Epithelial cell of esophagus (primary cell): ENCODE data around the gene SUSD4.

Experiments used
- DNase-seq: peaks from one replicate; pipeline ENCODE4 v3.0.0; 2010; ENCODE audit warnings: low read depth
- H3K4me3 ChIP-seq: 2 replicates; pipeline ENCODE4 v1.5.1; 2011; ENCODE audit warnings: mild to moderate bottlenecking, low read length, control low read depth
- TF ChIP-seq, protein P1 (sequence below): IDR thresholded peaks from 2 replicates; pipeline ENCODE4 v1.5.1; 2011; ENCODE audit warnings: low read depth, mild to moderate bottlenecking, low read length, control low read depth, inconsistent platforms; ENCODE audit not compliant: insufficient read depth; ENCODE audit errors: missing control alignments

SUSD4 gene

DNA sequence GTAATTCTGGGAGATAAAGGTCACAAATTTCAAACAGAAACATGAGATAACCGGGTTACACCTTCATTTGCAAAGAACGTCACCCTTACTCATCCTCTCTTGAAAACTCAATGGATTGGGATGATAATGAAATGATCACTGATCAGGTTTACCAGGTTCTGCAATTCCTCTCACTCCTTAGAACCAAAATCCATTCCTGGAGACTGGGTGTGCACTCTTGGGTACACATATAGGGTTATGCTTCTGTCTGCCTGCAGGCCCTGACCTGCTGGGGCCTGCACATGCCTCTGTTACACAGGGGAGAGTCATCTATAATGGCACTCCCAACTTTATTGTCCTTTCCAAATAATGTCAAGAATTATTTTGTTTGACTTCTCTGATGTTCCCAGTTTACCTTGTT, 8.3 kb downstream of the SUSD4 start:
- no peak overlapping the region for H3K4me3 ChIP-seq
- TF ChIP-seq, protein P1, sequence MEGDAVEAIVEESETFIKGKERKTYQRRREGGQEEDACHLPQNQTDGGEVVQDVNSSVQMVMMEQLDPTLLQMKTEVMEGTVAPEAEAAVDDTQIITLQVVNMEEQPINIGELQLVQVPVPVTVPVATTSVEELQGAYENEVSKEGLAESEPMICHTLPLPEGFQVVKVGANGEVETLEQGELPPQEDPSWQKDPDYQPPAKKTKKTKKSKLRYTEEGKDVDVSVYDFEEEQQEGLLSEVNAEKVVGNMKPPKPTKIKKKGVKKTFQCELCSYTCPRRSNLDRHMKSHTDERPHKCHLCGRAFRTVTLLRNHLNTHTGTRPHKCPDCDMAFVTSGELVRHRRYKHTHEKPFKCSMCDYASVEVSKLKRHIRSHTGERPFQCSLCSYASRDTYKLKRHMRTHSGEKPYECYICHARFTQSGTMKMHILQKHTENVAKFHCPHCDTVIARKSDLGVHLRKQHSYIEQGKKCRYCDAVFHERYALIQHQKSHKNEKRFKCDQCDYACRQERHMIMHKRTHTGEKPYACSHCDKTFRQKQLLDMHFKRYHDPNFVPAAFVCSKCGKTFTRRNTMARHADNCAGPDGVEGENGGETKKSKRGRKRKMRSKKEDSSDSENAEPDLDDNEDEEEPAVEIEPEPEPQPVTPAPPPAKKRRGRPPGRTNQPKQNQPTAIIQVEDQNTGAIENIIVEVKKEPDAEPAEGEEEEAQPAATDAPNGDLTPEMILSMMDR, result no peak
- peak; percentile 97 for DNase-seq

DNA sequence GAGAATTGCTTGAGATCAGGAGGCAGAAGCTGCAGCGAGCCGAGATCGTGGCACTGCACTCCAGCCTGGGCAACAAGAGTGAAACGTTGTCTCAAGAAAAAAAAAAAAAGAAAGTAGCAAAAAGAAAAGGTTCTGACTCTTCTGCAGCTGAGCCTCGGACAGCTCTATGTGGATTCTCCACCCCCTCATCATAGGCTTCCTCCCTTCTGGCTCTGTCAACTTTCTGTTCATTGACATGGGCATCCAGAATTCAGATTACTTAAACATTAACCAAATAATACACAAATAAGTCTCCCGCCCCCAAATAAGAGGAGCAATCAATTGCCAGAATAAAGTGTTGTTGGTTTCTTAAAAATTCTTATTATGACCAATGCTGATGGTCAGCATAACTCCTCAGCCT, 10.0 kb downstream of the SUSD4 start:
- TF ChIP-seq, protein P1, result no peak
- no peak for DNase-seq
- no peak overlapping the region for H3K4me3 ChIP-seq

DNA sequence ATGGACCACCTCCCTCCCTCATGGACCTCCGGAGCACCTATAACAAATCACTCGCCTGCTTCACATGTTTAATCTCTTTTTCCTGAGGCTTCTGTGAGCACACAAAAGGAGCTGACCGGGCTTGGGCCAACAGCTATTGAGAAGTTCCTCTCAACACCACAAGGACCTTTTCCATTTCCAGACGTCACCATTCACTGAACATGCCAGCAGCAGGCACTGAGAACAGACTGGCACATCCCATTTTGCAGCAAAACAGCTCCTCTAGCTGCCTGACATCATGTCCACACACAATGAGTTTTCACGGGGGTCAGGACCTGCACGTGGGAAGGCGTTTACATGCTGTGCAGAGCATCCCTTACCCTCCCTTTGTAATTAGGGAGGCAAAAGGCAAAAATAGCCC, 11.0 kb downstream of the SUSD4 start:
- TF ChIP-seq, protein P1, result no peak
- no peak overlapping the region for H3K4me3 ChIP-seq
- no peak for DNase-seq

DNA sequence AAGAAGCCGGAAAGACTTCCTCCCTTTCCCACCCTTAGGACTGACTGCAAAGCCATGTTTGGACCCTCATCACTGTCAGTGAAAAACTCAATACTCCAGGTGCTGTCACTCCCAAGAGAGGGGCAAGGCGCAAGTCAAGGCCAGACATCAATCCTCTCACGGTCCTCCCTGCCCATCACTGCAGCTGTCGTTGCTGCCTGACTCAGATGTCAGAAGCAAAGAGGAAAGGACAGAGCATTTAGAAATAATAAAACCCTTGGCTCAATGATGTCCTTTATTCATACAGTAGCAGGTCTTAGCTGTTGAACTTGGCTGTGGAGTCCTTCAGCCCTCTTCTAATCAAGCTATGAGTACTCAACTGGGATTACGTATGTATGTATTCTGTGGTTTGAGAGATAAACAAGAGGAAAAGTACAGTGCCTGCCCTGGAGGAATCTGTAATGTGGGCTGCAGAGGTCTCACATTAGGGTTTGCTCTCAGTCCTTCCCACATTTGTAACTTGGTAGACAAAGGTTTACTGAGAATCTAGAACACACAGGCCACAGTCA, 13.5 kb downstream of the SUSD4 start:
- no peak for DNase-seq
- TF ChIP-seq, protein P1, result no peak
- no peak overlapping the region for H3K4me3 ChIP-seq

DNA sequence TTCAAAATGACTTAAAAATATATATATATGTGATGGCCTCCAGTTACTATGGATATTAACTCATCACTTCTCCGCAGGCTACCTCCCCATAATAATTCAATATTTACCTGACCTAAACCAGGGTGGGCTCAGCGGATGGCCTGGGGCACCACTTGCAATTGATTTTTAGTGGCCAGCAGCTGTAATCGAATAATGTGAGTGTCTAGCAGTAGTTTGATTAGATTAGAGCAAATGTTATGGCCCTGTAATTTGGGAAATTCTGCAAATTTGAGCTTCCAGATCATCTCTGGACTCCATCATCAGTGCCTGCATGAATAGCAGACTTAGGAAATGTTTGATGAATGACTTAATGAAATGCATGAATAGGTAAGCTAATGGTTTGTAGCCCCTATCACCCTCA, 14.7 kb downstream of the SUSD4 start:
- TF ChIP-seq, protein P1, result no peak
- H3K4me3 ChIP-seq, result no peak overlapping the region
- no peak for DNase-seq

DNA sequence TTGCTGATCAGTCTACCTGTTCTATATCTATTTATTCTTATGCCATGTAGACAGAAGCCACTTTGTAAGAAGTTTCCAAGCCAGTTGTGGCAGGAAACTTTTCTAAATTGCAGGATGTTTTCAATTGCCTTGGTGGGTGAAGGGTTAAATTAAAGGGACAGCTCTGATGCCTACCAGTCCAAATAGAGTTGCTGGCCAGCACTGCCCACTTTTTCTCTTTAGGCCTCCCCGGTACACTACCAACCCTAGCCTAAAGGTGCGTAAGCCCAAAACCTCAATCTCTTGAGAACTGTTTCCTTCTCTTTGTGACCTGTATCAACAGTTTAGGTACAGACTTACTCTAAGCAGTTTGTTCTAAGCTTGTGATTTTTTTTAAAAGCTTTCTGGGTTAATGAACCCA, 15.5 kb downstream of the SUSD4 start:
- TF ChIP-seq, protein P1, result no peak
- DNase-seq, result no peak
- H3K4me3 ChIP-seq, result no peak overlapping the region

DNA sequence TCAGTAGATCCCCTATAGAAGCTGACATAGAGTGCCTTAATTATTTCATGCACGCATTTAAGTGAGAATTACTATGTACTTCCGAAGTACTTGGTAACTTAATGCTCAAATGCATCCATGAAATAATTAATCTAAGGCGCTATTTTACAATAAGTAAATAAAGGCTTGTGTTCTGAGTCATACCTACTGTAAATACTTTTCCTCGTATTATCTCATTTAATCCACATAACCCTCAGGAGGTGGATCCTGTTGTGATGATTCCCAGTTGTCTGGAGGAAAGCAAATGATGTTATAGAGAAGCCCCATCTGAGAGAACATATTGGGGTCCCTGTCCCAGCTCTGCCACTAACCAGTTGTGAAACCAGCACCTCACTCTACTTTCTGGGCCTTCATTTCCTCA, 16.4 kb downstream of the SUSD4 start:
- TF ChIP-seq, protein P1, result no peak
- no peak for DNase-seq
- H3K4me3 ChIP-seq, result no peak overlapping the region
